ENCODE data around the gene WDR20.
"Not testable (repeated sequence)": the region's sequence is repeated elsewhere in the genome, so short reads cannot be mapped to it uniquely, and the experiment has no call there.

The WDR20 gene

DNA sequence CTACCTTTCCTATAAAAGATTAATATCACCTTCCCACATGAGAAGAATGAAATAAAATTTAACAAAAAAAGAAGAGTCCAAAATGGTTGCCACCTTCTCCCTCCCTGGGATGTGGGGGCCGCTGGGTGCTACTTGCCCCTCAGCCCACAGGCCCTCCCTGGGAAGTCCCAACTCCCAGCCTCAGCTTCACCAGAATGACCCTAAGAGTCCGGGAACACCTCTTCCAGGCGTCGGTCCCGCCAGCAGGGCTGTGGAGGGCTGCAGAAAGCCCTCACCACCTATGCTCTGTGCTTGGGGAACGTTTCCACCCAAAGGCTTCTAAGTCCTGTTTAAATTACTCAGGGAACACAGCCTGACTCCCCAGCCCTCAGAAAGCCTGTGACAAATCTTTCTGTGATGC, 93.4 kb downstream of the WDR20 start:
- Histone ChIP-seq H3K27ac (ENCODE audit: low read depth, low read length) (no peak overlapping the region), H3K4me1 (ENCODE audit: insufficient read depth, low read length) (peaks cover 8% of the 10 kb centered on the region), H3K9me3 (ENCODE audit: low read length) (no peaks in the 10 kb centered on the region), H3K36me3 (ENCODE audit: insufficient read depth, low read length) (peaks cover 20% of the 10 kb centered on the region), H3K4me3 (ENCODE audit: low read depth in 1 of 2, low read length in 2 of 2) (no peak overlapping the region), H3K27me3 (ENCODE audit: control insufficient read depth in 1 of 2, insufficient read depth in 2 of 2, low read length in 2 of 2) (no peaks in the 10 kb centered on the region), H3K9ac (ENCODE audit: low read length) (no peak overlapping the region)

DNA sequence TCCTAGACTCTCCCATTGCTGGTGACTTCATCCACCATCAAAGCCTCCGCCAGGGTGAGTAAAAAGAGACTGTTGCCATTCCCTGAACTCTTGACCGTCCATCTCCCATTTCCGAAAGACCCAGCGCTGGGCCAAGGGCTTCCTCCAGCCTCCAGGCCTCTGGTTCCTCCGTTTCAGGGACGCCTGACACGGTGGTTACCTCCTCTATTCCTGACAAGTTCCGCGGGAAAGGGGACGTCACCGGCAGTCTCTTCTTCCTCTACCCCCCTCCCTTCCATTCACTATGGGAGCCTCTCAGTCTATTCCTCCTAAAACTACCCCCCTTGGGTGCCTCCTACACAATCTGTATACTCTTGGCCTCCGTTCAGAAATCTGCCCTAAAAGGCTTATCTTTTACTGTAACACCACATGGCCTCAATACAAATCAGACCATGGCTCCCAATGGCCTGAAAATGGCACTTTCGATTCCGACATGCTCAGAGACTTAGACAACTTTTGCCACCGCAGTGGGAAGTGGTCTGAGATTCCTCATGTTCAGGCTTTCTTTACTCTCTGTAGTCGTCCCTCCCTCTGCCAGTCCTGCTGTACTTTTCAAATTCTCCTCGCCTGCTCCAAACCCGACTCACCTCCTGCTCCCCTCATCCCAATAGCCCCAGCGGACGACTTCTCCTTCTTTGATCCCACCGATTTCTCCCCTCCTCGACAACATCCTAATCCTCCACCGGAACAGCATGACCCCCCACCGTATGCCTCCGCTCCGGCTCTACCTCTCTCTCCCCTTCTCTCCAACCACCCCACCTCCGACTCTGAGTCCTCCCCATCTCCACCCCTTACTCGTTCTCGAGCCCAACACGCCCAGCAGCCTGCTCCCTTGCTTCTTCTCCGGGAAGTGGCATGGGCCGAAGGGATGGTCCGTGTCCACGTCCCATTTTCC, 94.9 kb downstream of the WDR20 start:
- H3K4me1 ChIP-seq (ENCODE audit: insufficient read depth, low read length): peaks cover 8% of the 10 kb centered on the region
- no peaks in the 10 kb centered on the region for H3K9me3 ChIP-seq (ENCODE audit: low read length)
- H3K27ac ChIP-seq (ENCODE audit: low read depth, low read length): no peak overlapping the region
- no peaks in the 10 kb centered on the region for H3K27me3 ChIP-seq (ENCODE audit: control insufficient read depth in 1 of 2, insufficient read depth in 2 of 2, low read length in 2 of 2)
- no peak overlapping the region for H3K9ac ChIP-seq (ENCODE audit: low read length)
- H3K4me3 ChIP-seq (ENCODE audit: low read depth in 1 of 2, low read length in 2 of 2): no peak overlapping the region
- peaks cover 20% of the 10 kb centered on the region for H3K36me3 ChIP-seq (ENCODE audit: insufficient read depth, low read length)

GRCh38 chr14:102235275-102235897, 95.7 kb downstream of the WDR20 start:
- no peak overlapping the region for H3K4me3 ChIP-seq (ENCODE audit: low read depth in 1 of 2, low read length in 2 of 2)
- peaks cover 8% of the 10 kb centered on the region for H3K4me1 ChIP-seq (ENCODE audit: insufficient read depth, low read length)
- H3K36me3 ChIP-seq (ENCODE audit: insufficient read depth, low read length): peaks cover 20% of the 10 kb centered on the region
- no peaks in the 10 kb centered on the region for H3K27me3 ChIP-seq (ENCODE audit: control insufficient read depth in 1 of 2, insufficient read depth in 2 of 2, low read length in 2 of 2)
- H3K27ac ChIP-seq (ENCODE audit: low read depth, low read length): no peak overlapping the region
- no peaks in the 10 kb centered on the region for H3K9me3 ChIP-seq (ENCODE audit: low read length)
- no peak overlapping the region for H3K9ac ChIP-seq (ENCODE audit: low read length)

- H3K36me3 ChIP-seq (ENCODE audit: insufficient read depth, low read length): peaks cover 17% of the 10 kb centered on the region
- H3K4me3 ChIP-seq (ENCODE audit: low read depth in 1 of 2, low read length in 2 of 2): no peak overlapping the region
- H3K4me1 ChIP-seq (ENCODE audit: insufficient read depth, low read length): peaks cover 8% of the 10 kb centered on the region
- no peaks in the 10 kb centered on the region for H3K27me3 ChIP-seq (ENCODE audit: control insufficient read depth in 1 of 2, insufficient read depth in 2 of 2, low read length in 2 of 2)
- no peak overlapping the region for H3K27ac ChIP-seq (ENCODE audit: low read depth, low read length)
- no peaks in the 10 kb centered on the region for H3K9me3 ChIP-seq (ENCODE audit: low read length)
- H3K9ac ChIP-seq (ENCODE audit: low read length): no peak overlapping the region
Measured at GRCh38 chr14:102236026-102236425, 96.3 kb downstream of the WDR20 start.

DNA sequence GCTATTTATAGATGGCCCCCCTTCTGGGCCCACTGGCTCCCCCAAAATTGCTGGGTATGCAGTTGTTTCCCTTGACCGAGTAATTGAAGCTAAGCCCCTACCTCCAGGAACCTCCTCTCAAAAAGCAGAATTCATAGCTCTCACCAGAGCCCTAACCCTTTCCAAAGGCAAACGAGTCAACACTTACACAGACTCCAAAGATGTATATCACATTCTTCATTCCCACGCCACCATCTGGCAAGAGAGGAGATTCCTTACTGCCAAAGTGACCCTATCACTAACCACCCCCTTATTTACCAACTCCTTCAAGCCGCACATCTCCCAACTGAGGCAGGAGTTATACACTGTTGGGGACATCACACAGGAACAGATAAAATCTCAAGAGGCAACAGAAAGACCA, 98.4 kb downstream of the WDR20 start:
- H3K9ac ChIP-seq (ENCODE audit: low read length): no peak overlapping the region
- H3K27ac ChIP-seq (ENCODE audit: low read depth, low read length): no peak overlapping the region
- H3K9me3 ChIP-seq (ENCODE audit: low read length): no peaks in the 10 kb centered on the region
- no peak overlapping the region for H3K4me3 ChIP-seq (ENCODE audit: low read depth in 1 of 2, low read length in 2 of 2)
- H3K27me3 ChIP-seq (ENCODE audit: control insufficient read depth in 1 of 2, insufficient read depth in 2 of 2, low read length in 2 of 2): no peaks in the 10 kb centered on the region
- peaks cover 8% of the 10 kb centered on the region for H3K4me1 ChIP-seq (ENCODE audit: insufficient read depth, low read length)
- no peaks in the 10 kb centered on the region for H3K36me3 ChIP-seq (ENCODE audit: insufficient read depth, low read length)

DNA sequence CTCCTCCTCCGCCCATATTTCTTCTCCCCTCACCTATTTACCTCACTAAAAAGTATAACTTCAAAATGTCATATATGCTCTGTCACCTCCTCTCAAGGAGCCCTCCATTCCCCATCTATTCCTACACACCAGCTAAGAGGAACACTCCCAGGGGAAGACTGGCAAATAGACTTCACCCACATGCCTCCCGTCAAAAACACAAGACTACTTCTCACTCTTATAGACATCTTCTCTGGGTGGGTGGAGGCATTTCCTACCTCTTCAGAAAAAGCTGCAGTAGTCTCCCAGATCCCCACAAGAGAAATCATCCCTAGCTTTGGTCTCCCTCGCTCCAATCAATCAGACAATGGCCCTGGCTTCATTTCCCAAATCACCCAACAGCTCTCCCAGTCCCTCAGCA, 99.1 kb downstream of the WDR20 start:
- Histone ChIP-seq H3K27me3 (ENCODE audit: control insufficient read depth in 1 of 2, insufficient read depth in 2 of 2, low read length in 2 of 2) (no peaks in the 10 kb centered on the region), H3K9ac (ENCODE audit: low read length) (no peak overlapping the region), H3K9me3 (ENCODE audit: low read length) (no peaks in the 10 kb centered on the region), H3K27ac (ENCODE audit: low read depth, low read length) (no peak overlapping the region), H3K4me1 (ENCODE audit: insufficient read depth, low read length) (peaks cover 8% of the 10 kb centered on the region), H3K36me3 (ENCODE audit: insufficient read depth, low read length) (no peaks in the 10 kb centered on the region), H3K4me3 (ENCODE audit: low read depth in 1 of 2, low read length in 2 of 2) (no peak overlapping the region)

- no peaks in the 10 kb centered on the region for H3K9me3 ChIP-seq (ENCODE audit: low read length)
- H3K9ac ChIP-seq (ENCODE audit: low read length): no peak overlapping the region
- H3K27me3 ChIP-seq (ENCODE audit: control insufficient read depth in 1 of 2, insufficient read depth in 2 of 2, low read length in 2 of 2): no peaks in the 10 kb centered on the region
- H3K27ac ChIP-seq (ENCODE audit: low read depth, low read length): no peak overlapping the region
- H3K4me3 ChIP-seq (ENCODE audit: low read depth in 1 of 2, low read length in 2 of 2): no peak overlapping the region
- no peaks in the 10 kb centered on the region for H3K36me3 ChIP-seq (ENCODE audit: insufficient read depth, low read length)
- H3K4me1 ChIP-seq (ENCODE audit: insufficient read depth, low read length): peaks cover 8% of the 10 kb centered on the region
Measured at GRCh38 chr14:102239231-102239630, 99.5 kb downstream of the WDR20 start.

GRCh38 chr14:102240481-102240880, 100.8 kb downstream of the WDR20 start:
- not testable (repeated sequence) for H3K4me3 ChIP-seq (ENCODE audit: low read depth in 1 of 2, low read length in 2 of 2); H3K36me3 ChIP-seq (ENCODE audit: insufficient read depth, low read length); H3K27ac ChIP-seq (ENCODE audit: low read depth, low read length); H3K27me3 ChIP-seq (ENCODE audit: control insufficient read depth in 1 of 2, insufficient read depth in 2 of 2, low read length in 2 of 2); H3K4me1 ChIP-seq (ENCODE audit: insufficient read depth, low read length); H3K9me3 ChIP-seq (ENCODE audit: low read length); H3K9ac ChIP-seq (ENCODE audit: low read length)

- no peak overlapping the region for H3K4me3 ChIP-seq (ENCODE audit: low read depth in 1 of 2, low read length in 2 of 2)
- no peaks in the 10 kb centered on the region for H3K36me3 ChIP-seq (ENCODE audit: insufficient read depth, low read length)
- H3K4me1 ChIP-seq (ENCODE audit: insufficient read depth, low read length): no peaks in the 10 kb centered on the region
- H3K9ac ChIP-seq (ENCODE audit: low read length): no peak overlapping the region
- H3K27me3 ChIP-seq (ENCODE audit: control insufficient read depth in 1 of 2, insufficient read depth in 2 of 2, low read length in 2 of 2): no peaks in the 10 kb centered on the region
- no peak overlapping the region for H3K27ac ChIP-seq (ENCODE audit: low read depth, low read length)
- H3K9me3 ChIP-seq (ENCODE audit: low read length): no peaks in the 10 kb centered on the region
Measured at GRCh38 chr14:102241147-102241546, 101.5 kb downstream of the WDR20 start.

GRCh38 chr14:102243795-102244194, 104.1 kb downstream of the WDR20 start:
- not testable (repeated sequence) for H3K9ac ChIP-seq (ENCODE audit: low read length); H3K27ac ChIP-seq (ENCODE audit: low read depth, low read length)

GRCh38 chr14:102246071-102246470, 106.4 kb downstream of the WDR20 start:
- Histone ChIP-seq H3K4me3 (ENCODE audit: low read depth in 1 of 2, low read length in 2 of 2) (no peak overlapping the region), H3K9ac (ENCODE audit: low read length) (no peak overlapping the region), H3K27me3 (ENCODE audit: control insufficient read depth in 1 of 2, insufficient read depth in 2 of 2, low read length in 2 of 2) (no peaks in the 10 kb centered on the region), H3K4me1 (ENCODE audit: insufficient read depth, low read length) (no peaks in the 10 kb centered on the region), H3K27ac (ENCODE audit: low read depth, low read length) (no peak overlapping the region), H3K36me3 (ENCODE audit: insufficient read depth, low read length) (peaks cover 14% of the 10 kb centered on the region), H3K9me3 (ENCODE audit: low read length) (no peaks in the 10 kb centered on the region)

More at GRCh38 chr14:102243795-102244194, 104.1 kb downstream of the WDR20 start:
- not testable (repeated sequence) for H3K27me3 ChIP-seq (ENCODE audit: control insufficient read depth in 1 of 2, insufficient read depth in 2 of 2, low read length in 2 of 2); H3K4me3 ChIP-seq (ENCODE audit: low read depth in 1 of 2, low read length in 2 of 2); H3K4me1 ChIP-seq (ENCODE audit: insufficient read depth, low read length); H3K36me3 ChIP-seq (ENCODE audit: insufficient read depth, low read length); H3K9me3 ChIP-seq (ENCODE audit: low read length)

All from muscle layer of colon (tissue), 2 donors.